ENCODE results near the gene LTO1.

DNA sequence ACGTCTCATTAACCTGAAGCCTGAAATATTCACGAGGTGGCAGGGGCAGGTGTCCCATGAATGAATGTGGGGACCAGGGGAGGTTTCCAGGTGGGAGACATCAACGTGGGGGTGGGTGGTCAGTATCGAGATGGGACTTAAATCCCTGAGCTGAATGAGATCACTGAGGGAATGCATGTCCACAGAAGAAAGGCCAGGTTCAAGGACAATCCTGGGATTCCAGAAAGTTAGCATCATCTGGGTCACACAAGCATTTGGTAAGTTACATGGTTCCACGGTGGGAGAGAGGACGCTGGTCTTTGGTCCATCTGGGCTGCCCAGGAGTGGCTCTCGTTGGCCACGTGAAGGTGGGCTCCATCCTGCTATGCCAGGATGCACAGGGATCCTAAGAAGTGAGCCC lies 56.9 kb downstream of the LTO1 start:
- TF ChIP-seq, protein P1, sequence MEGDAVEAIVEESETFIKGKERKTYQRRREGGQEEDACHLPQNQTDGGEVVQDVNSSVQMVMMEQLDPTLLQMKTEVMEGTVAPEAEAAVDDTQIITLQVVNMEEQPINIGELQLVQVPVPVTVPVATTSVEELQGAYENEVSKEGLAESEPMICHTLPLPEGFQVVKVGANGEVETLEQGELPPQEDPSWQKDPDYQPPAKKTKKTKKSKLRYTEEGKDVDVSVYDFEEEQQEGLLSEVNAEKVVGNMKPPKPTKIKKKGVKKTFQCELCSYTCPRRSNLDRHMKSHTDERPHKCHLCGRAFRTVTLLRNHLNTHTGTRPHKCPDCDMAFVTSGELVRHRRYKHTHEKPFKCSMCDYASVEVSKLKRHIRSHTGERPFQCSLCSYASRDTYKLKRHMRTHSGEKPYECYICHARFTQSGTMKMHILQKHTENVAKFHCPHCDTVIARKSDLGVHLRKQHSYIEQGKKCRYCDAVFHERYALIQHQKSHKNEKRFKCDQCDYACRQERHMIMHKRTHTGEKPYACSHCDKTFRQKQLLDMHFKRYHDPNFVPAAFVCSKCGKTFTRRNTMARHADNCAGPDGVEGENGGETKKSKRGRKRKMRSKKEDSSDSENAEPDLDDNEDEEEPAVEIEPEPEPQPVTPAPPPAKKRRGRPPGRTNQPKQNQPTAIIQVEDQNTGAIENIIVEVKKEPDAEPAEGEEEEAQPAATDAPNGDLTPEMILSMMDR (IDR thresholded peaks at IDR 0.05), result no peak
- no peak for TF ChIP-seq POLR2A (IDR thresholded peaks at IDR 0.05)

Measured in lower leg skin (tissue), 3 donors.